ENCODE measurements around the gene GCG. TPM values are rescaled to one million over a fixed set of nuclear protein-coding genes. Genes with fewer than 3 reads are reported as not detected.

The GCG gene
- total RNA-seq (2021) = not detected in 2 replicates
- not detected for Bru-seq, nascent RNA
- not detected for BruChase-seq, experiment 1, labeled RNA remaining after a 2-hour chase
- BruChase-seq, experiment 2, labeled RNA remaining after a 6-hour chase = not detected
- long read RNA-seq = 0 reads

DNA sequence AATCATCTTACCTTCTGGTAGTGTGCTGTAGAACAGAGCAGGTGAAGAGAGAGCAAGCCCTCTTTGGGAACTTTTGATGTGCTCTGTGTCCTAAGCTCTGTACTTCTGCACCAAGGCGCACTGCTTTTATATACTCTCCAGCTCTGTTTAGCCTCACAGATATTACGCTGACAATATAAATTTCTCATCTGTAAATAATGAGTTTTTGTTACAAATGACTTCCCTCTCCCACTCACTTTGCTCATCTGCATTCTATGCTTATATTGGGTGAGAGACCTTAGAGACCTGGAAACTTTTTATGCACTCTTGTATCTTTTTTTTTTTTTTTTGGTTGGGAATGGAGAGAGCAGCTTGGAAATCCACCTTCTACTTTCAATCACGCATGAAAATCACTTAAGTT lies at the start of gene GCG:
Gene GCG (minus strand): TSS at position 101 of the 400 bp plus-strand sequence. CDS start 3,069 bp downstream, outside the sequence.
- Histone ChIP-seq H3K27me3 (ENCODE audit: insufficient read depth, low read depth) (no peaks in the 10 kb centered on the region), H2AFZ (no peak within 1 kb of the TSS), H3K4me1 (replicated peaks; ENCODE audit: insufficient read depth) (no peaks in the 10 kb centered on the region), H3K36me3 (ENCODE audit: low read depth) (no peaks in the 10 kb centered on the region), H3K4me2 (no peak within 1 kb of the TSS), H3K9me2 (ENCODE audit: insufficient read depth) (no peaks in the 10 kb centered on the region), H3K9me3 (ENCODE audit: insufficient read depth, low read depth) (no peaks in the 10 kb centered on the region), H4K20me1 (ENCODE audit: insufficient read depth) (no peaks in the 10 kb centered on the region), H3K27ac (no peak within 1 kb of the TSS), H3K4me3 (no peak within 1 kb of the TSS), H3K79me2 (ENCODE audit: low read depth) (no peaks in the 10 kb centered on the region), H3F3A (ENCODE audit: insufficient read depth, low read depth) (no peaks in the 10 kb centered on the region)
- POLR2A ChIA-PET (ENCODE audit: unreplicated experiment) = no interaction called here
- intact Hi-C loops (cut with micrococcal nuclease; ENCODE audit: unreplicated experiment) = loop anchor here (5.0 kb wide), 1 partner anchor 70 kb away; no protein-coding TSS in a partner anchor
- DNase-seq = no peak
- BruUV-seq (replicated peaks) = no TSS peak
- CTCF ChIA-PET = interaction anchor here (0.6 kb wide), 1 partner anchor 345 kb away, joined by 3 read pairs; no protein-coding TSS in a partner anchor
- TF ChIP-seq EZH2 (IDR thresholded peaks at IDR 0.05; ENCODE audit: low read depth) = no peak
- TF ChIP-seq, protein P1, sequence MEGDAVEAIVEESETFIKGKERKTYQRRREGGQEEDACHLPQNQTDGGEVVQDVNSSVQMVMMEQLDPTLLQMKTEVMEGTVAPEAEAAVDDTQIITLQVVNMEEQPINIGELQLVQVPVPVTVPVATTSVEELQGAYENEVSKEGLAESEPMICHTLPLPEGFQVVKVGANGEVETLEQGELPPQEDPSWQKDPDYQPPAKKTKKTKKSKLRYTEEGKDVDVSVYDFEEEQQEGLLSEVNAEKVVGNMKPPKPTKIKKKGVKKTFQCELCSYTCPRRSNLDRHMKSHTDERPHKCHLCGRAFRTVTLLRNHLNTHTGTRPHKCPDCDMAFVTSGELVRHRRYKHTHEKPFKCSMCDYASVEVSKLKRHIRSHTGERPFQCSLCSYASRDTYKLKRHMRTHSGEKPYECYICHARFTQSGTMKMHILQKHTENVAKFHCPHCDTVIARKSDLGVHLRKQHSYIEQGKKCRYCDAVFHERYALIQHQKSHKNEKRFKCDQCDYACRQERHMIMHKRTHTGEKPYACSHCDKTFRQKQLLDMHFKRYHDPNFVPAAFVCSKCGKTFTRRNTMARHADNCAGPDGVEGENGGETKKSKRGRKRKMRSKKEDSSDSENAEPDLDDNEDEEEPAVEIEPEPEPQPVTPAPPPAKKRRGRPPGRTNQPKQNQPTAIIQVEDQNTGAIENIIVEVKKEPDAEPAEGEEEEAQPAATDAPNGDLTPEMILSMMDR (conservative IDR thresholded peaks at IDR 0.05) = no peak

DNA sequence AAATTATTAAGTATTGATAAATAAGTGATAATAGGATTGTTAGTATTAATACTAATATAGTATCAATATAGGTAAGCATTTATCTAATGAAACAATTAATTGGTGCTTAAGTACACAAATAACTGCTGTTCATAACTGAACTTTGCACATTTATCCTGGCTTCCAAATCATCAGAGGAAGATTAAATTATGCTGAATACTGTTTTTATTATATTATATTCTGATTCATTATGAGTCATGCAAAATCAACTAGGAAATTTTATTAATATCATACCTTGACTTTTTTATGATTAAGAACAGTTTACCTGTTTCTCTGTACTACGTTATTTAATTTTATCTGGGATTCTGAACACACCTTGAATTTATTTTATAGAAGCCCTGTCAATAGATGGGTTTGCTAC lies 48.6 kb upstream of the GCG start:
- TF ChIP-seq EZH2 (IDR thresholded peaks at IDR 0.05; ENCODE audit: low read depth) = no peak
- TF ChIP-seq, protein P1 (conservative IDR thresholded peaks at IDR 0.05) = no peak
- H3K4me3 ChIP-seq = no peak overlapping the region
- H2AFZ ChIP-seq = no peak overlapping the region
- DNase-seq = no peak
- H3K27ac ChIP-seq = no peak overlapping the region
- CTCF ChIA-PET = no interaction called here
- no peaks in the 10 kb centered on the region for H3K27me3 ChIP-seq (ENCODE audit: insufficient read depth, low read depth)
- intact Hi-C loops (cut with micrococcal nuclease; ENCODE audit: unreplicated experiment) = no loop called here
- H3K9me2 ChIP-seq (ENCODE audit: insufficient read depth) = no peaks in the 10 kb centered on the region
- POLR2A ChIA-PET (ENCODE audit: unreplicated experiment) = no interaction called here
- no TSS peak for BruUV-seq (replicated peaks)
- no peaks in the 10 kb centered on the region for H3K9me3 ChIP-seq (ENCODE audit: insufficient read depth, low read depth)
- no peaks in the 10 kb centered on the region for H4K20me1 ChIP-seq (ENCODE audit: insufficient read depth)
- H3K4me2 ChIP-seq = no peak overlapping the region
- H3K79me2 ChIP-seq (ENCODE audit: low read depth) = no peaks in the 10 kb centered on the region
- no peaks in the 10 kb centered on the region for H3K4me1 ChIP-seq (replicated peaks; ENCODE audit: insufficient read depth)
- no peaks in the 10 kb centered on the region for H3K36me3 ChIP-seq (ENCODE audit: low read depth)
- no peaks in the 10 kb centered on the region for H3F3A ChIP-seq (ENCODE audit: insufficient read depth, low read depth)

DNA sequence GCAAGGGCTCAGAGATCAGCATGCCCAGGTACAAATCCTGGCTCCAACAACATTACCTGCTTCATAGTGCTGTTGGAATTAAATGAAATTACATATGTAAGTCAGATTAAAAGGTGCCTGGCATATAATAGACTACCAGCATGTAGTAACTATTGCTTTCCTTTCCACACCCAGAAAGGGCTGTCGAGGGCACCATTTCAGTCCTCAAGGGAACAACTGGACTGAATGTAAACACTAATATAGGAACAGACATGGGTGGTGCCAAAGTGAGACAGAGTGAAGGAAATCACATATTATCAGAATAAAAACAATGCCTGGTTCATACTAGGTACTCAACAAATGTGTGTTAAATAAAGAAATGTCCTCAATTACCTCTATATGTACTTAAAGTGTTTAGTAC lies 47.9 kb upstream of the GCG start:
- no peaks in the 10 kb centered on the region for H3K9me2 ChIP-seq (ENCODE audit: insufficient read depth)
- no peaks in the 10 kb centered on the region for H3K4me1 ChIP-seq (replicated peaks; ENCODE audit: insufficient read depth)
- H4K20me1 ChIP-seq (ENCODE audit: insufficient read depth) = no peaks in the 10 kb centered on the region
- H3K9me3 ChIP-seq (ENCODE audit: insufficient read depth, low read depth) = no peaks in the 10 kb centered on the region
- no peak for DNase-seq
- POLR2A ChIA-PET (ENCODE audit: unreplicated experiment) = no interaction called here
- no peak overlapping the region for H3K4me3 ChIP-seq
- CTCF ChIA-PET = no interaction called here
- H3K79me2 ChIP-seq (ENCODE audit: low read depth) = no peaks in the 10 kb centered on the region
- intact Hi-C loops (cut with micrococcal nuclease; ENCODE audit: unreplicated experiment) = no loop called here
- no peaks in the 10 kb centered on the region for H3K27me3 ChIP-seq (ENCODE audit: insufficient read depth, low read depth)
- H3K36me3 ChIP-seq (ENCODE audit: low read depth) = no peaks in the 10 kb centered on the region
- TF ChIP-seq EZH2 (IDR thresholded peaks at IDR 0.05; ENCODE audit: low read depth) = no peak
- TF ChIP-seq, protein P1 (conservative IDR thresholded peaks at IDR 0.05) = no peak
- BruUV-seq (replicated peaks) = no TSS peak
- no peaks in the 10 kb centered on the region for H3F3A ChIP-seq (ENCODE audit: insufficient read depth, low read depth)
- no peak overlapping the region for H3K27ac ChIP-seq
- no peak overlapping the region for H2AFZ ChIP-seq
- H3K4me2 ChIP-seq = no peak overlapping the region
